Liver (tissue), 3 donors: ENCODE measurements around the gene PARD3B.

Experiments used
- CTCF ChIP-seq: fragments of 150-350 bp; IDR thresholded peaks from 2 replicates; pipeline ENCODE4 v1.5.1; 2017; ENCODE audit warnings: improper control_type of control experiment, low read depth, low read length; ENCODE audit not compliant: missing input control
- EGR1 ChIP-seq, 2 donors: IDR thresholded peaks; 2 replicates each; pipeline ENCODE4 v1.6.1; 2016 to 2018; ENCODE audit warnings: antibody characterized with exemption in 2 of 2, low read depth in 2 of 2
- JUND ChIP-seq, 2 donors: IDR thresholded peaks; 2 replicates each; pipeline ENCODE4 v1.6.1; 2016; ENCODE audit warnings: antibody characterized with exemption in 2 of 2
- MAX ChIP-seq: IDR thresholded peaks from 2 replicates; pipeline ENCODE4 v1.6.1; 2016; ENCODE audit warnings: antibody characterized with exemption
- RAD21 ChIP-seq, 2 donors: IDR thresholded peaks; 2 replicates each; pipeline ENCODE4 v1.6.1; 2016; ENCODE audit warnings: antibody characterized with exemption in 2 of 2, mild to moderate bottlenecking in 2 of 2
- REST ChIP-seq: IDR thresholded peaks from 2 replicates; pipeline ENCODE4 v1.6.1; 2016; ENCODE audit warnings: antibody characterized with exemption, mild to moderate bottlenecking
- SP1 ChIP-seq: IDR thresholded peaks from 2 replicates; pipeline ENCODE4 v1.6.1; 2018; ENCODE audit warnings: antibody characterized with exemption, mild to moderate bottlenecking
- TAF1 ChIP-seq: conservative IDR thresholded peaks from 2 replicates; pipeline ENCODE4 v1.6.1; 2016; ENCODE audit warnings: antibody characterized with exemption, mild to moderate bottlenecking
- YY1 ChIP-seq: IDR thresholded peaks from 2 replicates; pipeline ENCODE4 v1.6.1; 2016; ENCODE audit warnings: antibody characterized with exemption, mild to moderate bottlenecking
- ZBTB33 ChIP-seq: IDR thresholded peaks from 2 replicates; pipeline ENCODE4 v1.6.1; 2016; ENCODE audit warnings: antibody characterized with exemption
- donor health status: healthy.
- donor health status: healthy.

- TF ChIP-seq REST (no peak), RAD21 (IDR thresholded peaks at IDR 0.05) (no peak), CTCF (no peak), EGR1 (IDR thresholded peaks at IDR 0.05; ENCODE audit: low read depth in 2 of 2) (no peak), JUND (IDR thresholded peaks at IDR 0.05) (no peak), MAX (no peak), TAF1 (no peak), ZBTB33 (no peak), YY1 (no peak), SP1 (no peak)
These were observed 117.7 kb downstream of the PARD3B start for GRCh38 chr2:204662956-204663355.
